SIG-M5 treated with dmso at 0.1 percent for 504 hours (cell line): ENCODE data around the gene FARP2.

Experiments
- DNase-seq: peaks from one replicate; lab custom pipeline; 2025; ENCODE audit not compliant: unreplicated experiment; lab: John Stamatoyannopoulos, UW

FARP2 gene

GRCh38 chr2:241454837-241455485 lies 98.9 kb downstream of the FARP2 start:
- DNase-seq = no peak

- DNase-seq = no peak
These were observed 100.5 kb downstream of the FARP2 start for GRCh38 chr2:241456546-241456945.

GRCh38 chr2:241458687-241459086 lies 102.6 kb downstream of the FARP2 start:
- DNase-seq = no peak

GRCh38 chr2:241459520-241459919 lies 103.4 kb downstream of the FARP2 start:
- no peak for DNase-seq

- DNase-seq = no peak
These were observed 104.5 kb downstream of the FARP2 start for GRCh38 chr2:241460631-241461030.

GRCh38 chr2:241461693-241462677 lies 105.9 kb downstream of the FARP2 start:
- DNase-seq = no peak

GRCh38 chr2:241463276-241464135 lies 107.4 kb downstream of the FARP2 start:
- DNase-seq = no peak

GRCh38 chr2:241465543-241465942 lies 109.5 kb downstream of the FARP2 start:
- DNase-seq = no peak

GRCh38 chr2:241466230-241466629 lies 110.1 kb downstream of the FARP2 start:
- DNase-seq = no peak

- no peak for DNase-seq
These were observed 111.8 kb downstream of the FARP2 start for GRCh38 chr2:241467777-241468475.

GRCh38 chr2:241468476-241468781 lies 112.3 kb downstream of the FARP2 start:
- no peak for DNase-seq

- no peak for DNase-seq
These were observed 113.7 kb downstream of the FARP2 start for GRCh38 chr2:241469746-241470145.

- no peak for DNase-seq
These were observed 117.3 kb downstream of the FARP2 start for GRCh38 chr2:241473399-241473798.

GRCh38 chr2:241475267-241475666 lies 119.2 kb downstream of the FARP2 start:
- no peak for DNase-seq

- no peak for DNase-seq
These were observed 122.1 kb downstream of the FARP2 start for GRCh38 chr2:241478166-241478565.

- no peak for DNase-seq
These were observed 123.2 kb downstream of the FARP2 start for GRCh38 chr2:241479026-241479898.

- DNase-seq = no peak
These were observed 125.6 kb downstream of the FARP2 start for GRCh38 chr2:241481687-241482086.

- DNase-seq = no peak
These were observed 126.3 kb downstream of the FARP2 start for GRCh38 chr2:241482126-241482955.

- DNase-seq = no peak
These were observed 127.2 kb downstream of the FARP2 start for GRCh38 chr2:241483305-241483704.
